Neutrophil (primary cell): ENCODE results near the gene CYP3A5.
"Not testable (repeated sequence)": the region's sequence is repeated elsewhere in the genome, so short reads cannot be mapped to it uniquely, and the experiment has no call there.

Source experiments
- H3K27ac ChIP-seq: fragments of 200-600 bp; sonication (generic); 2 replicates; pipeline ENCODE4 v1.5.1; 2016; ENCODE audit warnings: mild to moderate bottlenecking, moderate library complexity
- H3K27me3 ChIP-seq: fragments of 200-600 bp; sonication (generic); 2 replicates; pipeline ENCODE4 v1.6.0; 2016; ENCODE audit warnings: mild to moderate bottlenecking
- H3K36me3 ChIP-seq: fragments of 200-600 bp; sonication (generic); 2 replicates; pipeline ENCODE4 v1.5.1; 2017
- H3K4me1 ChIP-seq, 2 experiments: fragments of 200-600 bp in 1 of 2; sonication (generic) in 1 of 2; 1 replicate in 1 of 2; 2 replicates in 1 of 2; pipeline versions ENCODE4 v1.5.1 to v1.6.1; 2013 to 2016; ENCODE audit warnings: low read depth in 1 of 2, low read length in 1 of 2, mild to moderate bottlenecking in 1 of 2, moderate library complexity in 1 of 2; ENCODE audit not compliant: control insufficient read depth in 1 of 2, insufficient read depth in 1 of 2
- H3K4me3 ChIP-seq, 2 experiments: fragments of 200-600 bp in 1 of 2; sonication (generic) in 1 of 2; 1 replicate in 1 of 2; 2 replicates in 1 of 2; pipeline ENCODE4 v1.5.1; 2013 to 2016; ENCODE audit warnings: low read depth in 1 of 2, low read length in 1 of 2, mild to moderate bottlenecking in 1 of 2, moderate library complexity in 1 of 2
- H3K9me3 ChIP-seq: fragments of 200-600 bp; sonication (generic); 2 replicates; pipeline ENCODE4 v1.5.1; 2016
- CTCF ChIP-seq: fragments of 200-600 bp; sonication (generic); IDR thresholded peaks from 2 replicates; pipeline ENCODE4 v1.5.1; 2016; ENCODE audit warnings: antibody characterized with exemption

The CYP3A5 gene

GRCh38 chr7:99665312-99666012, 14.3 kb downstream of the CYP3A5 start:
- Histone ChIP-seq H3K4me3 (no peak overlapping the region), H3K9me3 (no peaks in the 10 kb centered on the region), H3K27ac (no peak overlapping the region), H3K36me3 (no peaks in the 10 kb centered on the region), H3K27me3 (no peaks in the 10 kb centered on the region), H3K4me1 (no peaks in the 10 kb centered on the region)
- no peak for TF ChIP-seq CTCF

- H3K27me3 ChIP-seq, H3K36me3 ChIP-seq, H3K27ac ChIP-seq, H3K4me3 ChIP-seq, H3K9me3 ChIP-seq, H3K4me1 ChIP-seq: not testable (repeated sequence)
Observed at GRCh38 chr7:99657879-99658278, 21.9 kb downstream of the CYP3A5 start.

GRCh38 chr7:99654626-99655025, 25.2 kb downstream of the CYP3A5 start:
- H3K27ac ChIP-seq, H3K9me3 ChIP-seq, H3K36me3 ChIP-seq, H3K4me1 ChIP-seq, H3K4me3 ChIP-seq, H3K27me3 ChIP-seq: not testable (repeated sequence)

- Histone ChIP-seq H3K4me3 (no peak overlapping the region), H3K4me1 (no peaks in the 10 kb centered on the region), H3K27me3 (no peaks in the 10 kb centered on the region), H3K9me3 (no peaks in the 10 kb centered on the region), H3K36me3 (no peaks in the 10 kb centered on the region), H3K27ac (no peak overlapping the region)
- no peak for TF ChIP-seq CTCF
Observed at GRCh38 chr7:99653754-99654153, 26.0 kb downstream of the CYP3A5 start.

- H3K27ac ChIP-seq, H3K27me3 ChIP-seq, H3K4me1 ChIP-seq, H3K9me3 ChIP-seq, H3K36me3 ChIP-seq, H3K4me3 ChIP-seq: not testable (repeated sequence)
Observed at GRCh38 chr7:99653269-99653668, 26.5 kb downstream of the CYP3A5 start.

- Histone ChIP-seq H3K9me3 (no peaks in the 10 kb centered on the region), H3K27me3 (no peaks in the 10 kb centered on the region), H3K4me3 (no peak overlapping the region), H3K36me3 (no peaks in the 10 kb centered on the region), H3K27ac (no peak overlapping the region), H3K4me1 (no peaks in the 10 kb centered on the region)
- TF ChIP-seq CTCF, result no peak
Observed at GRCh38 chr7:99652671-99653070, 27.1 kb downstream of the CYP3A5 start.

GRCh38 chr7:99651290-99651689, 28.5 kb downstream of the CYP3A5 start:
- no peaks in the 10 kb centered on the region for H3K9me3 ChIP-seq
- no peak for TF ChIP-seq CTCF
- no peak overlapping the region for H3K4me3 ChIP-seq
- H3K36me3 ChIP-seq, result no peaks in the 10 kb centered on the region
- no peak overlapping the region for H3K27ac ChIP-seq
- no peaks in the 10 kb centered on the region for H3K27me3 ChIP-seq
- no peaks in the 10 kb centered on the region for H3K4me1 ChIP-seq
